Ishikawa (cell line): Measurements from ENCODE around the gene GCSH.

Experiments used
- CEBPB ChIP-seq: IDR thresholded peaks from 2 replicates; pipeline ENCODE4 v1.6.1; 2012
- CREB1 ChIP-seq: IDR thresholded peaks from 2 replicates; pipeline ENCODE4 v1.6.1; 2012; ENCODE audit warnings: low read depth
- EGR1 ChIP-seq: IDR thresholded peaks from 2 replicates; pipeline ENCODE4 v1.6.1; 2012
- EP300 ChIP-seq: IDR thresholded peaks from 2 replicates; pipeline ENCODE4 v1.6.1; 2012; ENCODE audit warnings: borderline replicate concordance
- FOXM1 ChIP-seq: IDR thresholded peaks from 2 replicates; pipeline ENCODE4 v1.6.1; 2012; ENCODE audit warnings: low read depth, borderline replicate concordance
- MAX ChIP-seq: IDR thresholded peaks from 2 replicates; pipeline ENCODE4 v1.6.1; 2012
- NFIC ChIP-seq: IDR thresholded peaks from 2 replicates; pipeline ENCODE4 v1.6.1; 2012
- RAD21 ChIP-seq: IDR thresholded peaks from 2 replicates; pipeline ENCODE4 v1.6.1; 2012; ENCODE audit warnings: low read depth
- REST ChIP-seq: IDR thresholded peaks from 2 replicates; pipeline ENCODE4 v1.6.1; 2012; ENCODE audit warnings: low read depth, mild to moderate bottlenecking
- TAF1 ChIP-seq: IDR thresholded peaks from 2 replicates; pipeline ENCODE4 v1.6.1; 2012; ENCODE audit warnings: low read depth, mild to moderate bottlenecking
- TCF12 ChIP-seq: IDR thresholded peaks from 2 replicates; pipeline ENCODE4 v1.6.1; 2012; ENCODE audit warnings: low read depth
- TEAD4 ChIP-seq: IDR thresholded peaks from 2 replicates; pipeline ENCODE4 v1.6.1; 2012
- USF1 ChIP-seq: IDR thresholded peaks from 2 replicates; pipeline ENCODE4 v1.6.1; 2012
- YY1 ChIP-seq: IDR thresholded peaks from 2 replicates; pipeline ENCODE4 v1.6.1; 2012; ENCODE audit warnings: low read depth
- ZBTB7A ChIP-seq: IDR thresholded peaks from 2 replicates; pipeline ENCODE4 v1.6.1; 2012; ENCODE audit warnings: low read depth

GCSH gene

GRCh38 chr16:81061871-81062608, 34.2 kb downstream of the GCSH start:
- no peak for TF ChIP-seq RAD21
- no peak for TF ChIP-seq EGR1
- TF ChIP-seq REST: no peak
- no peak for TF ChIP-seq ZBTB7A
- TF ChIP-seq TEAD4: no peak
- TF ChIP-seq NFIC: no peak

- TF ChIP-seq YY1 (no peak), CREB1 (no peak), REST (no peak), CEBPB (no peak), TEAD4 (no peak), EGR1 (no peak), RAD21 (no peak), ZBTB7A (no peak), TAF1 (no peak), FOXM1 (no peak)
Observed at GRCh38 chr16:81061307-81061640, 34.9 kb downstream of the GCSH start.

- TF ChIP-seq ZBTB7A (no peak), FOXM1 (no peak), MAX (no peak), CEBPB (no peak), RAD21 (no peak), EP300 (no peak), EGR1 (no peak), REST (no peak), NFIC (no peak), TEAD4 (no peak), YY1 (no peak), TAF1 (no peak), CREB1 (no peak), TCF12 (no peak), USF1 (no peak)
Observed at GRCh38 chr16:81060576-81061306, 35.5 kb downstream of the GCSH start.

GRCh38 chr16:81053761-81054160, 42.4 kb downstream of the GCSH start:
- TF ChIP-seq RAD21 (no peak), EGR1 (no peak), CEBPB (no peak), EP300 (no peak), REST (no peak), USF1 (no peak), TAF1 (no peak), YY1 (no peak)
